K562 (cell line): ENCODE measurements around the gene SPEF1. TPM values are rescaled to one million over a fixed set of nuclear protein-coding genes. Genes with fewer than 3 reads are reported as not detected.
A peak's percentile ranks its signal among the peaks of the same experiment; 100 is the strongest.

Source experiments
- ATAC-seq: fragments of 200-7000 bp; cut with Tn5 transposase; 3 replicates; pipeline ENCODE4 v1.9.1; 2020; ENCODE audit warnings: moderate library complexity
- BruUV-seq: library from RNA; stranded (reverse); fragments of 400-500 nt; replicated peaks from 2 replicates; lab custom pipeline; 2021; lab: Mats Ljungman, UMichigan
- CTCF ChIA-PET: fragments of 300-600 bp; formaldehyde crosslinking; extraction: SDS; loops from one replicate; lab custom pipeline; 2021; ENCODE audit warnings: low intra/inter-chr PET ratio; lab: Yijun Ruan, JAX
- POLR2A ChIA-PET: fragments of 300-600, 350-650 bp; sonication (Branson Sonifier 250); formaldehyde crosslinking; extraction: SDS; loops from one replicate; lab custom pipeline; 2021; ENCODE audit warnings: antibody characterized with exemption, inconsistent platforms; lab: Yijun Ruan, JAX
- DNase-seq, 4 experiments: peaks; one replicate each; pipeline versions ENCODE4 v3.0.0 to v3.0.0-alpha.2; 2011 to 2018; ENCODE audit warnings: low spot score in 3 of 4, mixed read lengths in 3 of 4; ENCODE audit errors: extremely low read depth in 1 of 4
- FAIRE-seq: peaks from 2 replicates; lab custom pipeline; 2011; peaks lifted over from hg19 to GRCh38; lab: Jason Lieb, UNC
- H2AFZ ChIP-seq: 2 replicates; pipeline ENCODE4 v1.6.0; 2011; ENCODE audit warnings: low read depth, low read length, control low read depth, inconsistent platforms
- H3K27ac ChIP-seq: fragments of 200-600 bp; 3 replicates; pipeline ENCODE4 v1.8.0; 2011; ENCODE audit warnings: low read depth, mild to moderate bottlenecking, control low read depth, inconsistent platforms, low read length, moderate library complexity, mixed read lengths; ENCODE audit errors: extremely low read depth
- H3K27me3 ChIP-seq, 2 experiments: fragments of 300-600 bp in 1 of 2; 2 replicates in 1 of 2; 3 replicates in 1 of 2; pipeline versions ENCODE4 v1.6.0 to v1.8.0; 2011; ENCODE audit warnings: inconsistent platforms in 2 of 2, low read length in 2 of 2, mild to moderate bottlenecking in 1 of 2, mixed read lengths in 1 of 2, moderate library complexity in 1 of 2; ENCODE audit not compliant: control insufficient read depth in 2 of 2, insufficient read depth in 2 of 2
- H3K36me3 ChIP-seq: fragments of 300-600 bp; 3 replicates; pipeline ENCODE4 v1.8.0; 2011; ENCODE audit warnings: mild to moderate bottlenecking, low read length, inconsistent platforms; ENCODE audit not compliant: control insufficient read depth, insufficient read depth
- H3K4me1 ChIP-seq, 2 experiments: fragments of 200-600 bp in 1 of 2; replicated peaks in 1 of 2; 2 replicates in 1 of 2; 3 replicates in 1 of 2; pipeline versions ENCODE4 v1.5.1 to v1.8.0; 2011; ENCODE audit warnings: inconsistent platforms in 2 of 2, low read length in 2 of 2, mild to moderate bottlenecking in 1 of 2, mixed read lengths in 1 of 2, moderate library complexity in 1 of 2; ENCODE audit not compliant: control insufficient read depth in 2 of 2, insufficient read depth in 2 of 2
- H3K4me2 ChIP-seq: 2 replicates; pipeline ENCODE4 v1.6.1; 2011; ENCODE audit warnings: low read length, control low read depth, inconsistent platforms, mixed read lengths; ENCODE audit not compliant: insufficient read depth
- H3K4me3 ChIP-seq: fragments of 200-600 bp; sonication (generic), shearing (Covaris generic); 2 replicates; pipeline ENCODE4 v1.5.1; 2016; ENCODE audit warnings: control low read depth, inconsistent platforms
- H3K79me2 ChIP-seq: fragments of 200-600 bp; 3 replicates; pipeline ENCODE4 v1.8.0; 2011; ENCODE audit warnings: low read length, inconsistent platforms; ENCODE audit not compliant: control insufficient read depth, insufficient read depth
- H3K9ac ChIP-seq, 2 experiments: 2 replicates each; pipeline versions ENCODE4 v1.6.0 to v1.6.1; 2011; ENCODE audit warnings: low read depth in 2 of 2, low read length in 2 of 2, control low read depth in 1 of 2, inconsistent platforms in 1 of 2, mild to moderate bottlenecking in 1 of 2, mixed read lengths in 1 of 2; ENCODE audit not compliant: insufficient read depth in 1 of 2
- H3K9me1 ChIP-seq: one replicate; pipeline ENCODE4 v1.6.0; 2011; ENCODE audit warnings: inconsistent platforms, mild to moderate bottlenecking, low read length, moderate library complexity; ENCODE audit not compliant: control insufficient read depth, insufficient read depth
- H3K9me3 ChIP-seq: replicated peaks from 2 replicates; pipeline ENCODE4 v1.5.1; 2011; ENCODE audit warnings: low read depth, low read length, inconsistent platforms; ENCODE audit not compliant: control insufficient read depth, insufficient read depth
- H4K20me1 ChIP-seq: replicated peaks from 2 replicates; pipeline ENCODE4 v1.6.1; 2011; ENCODE audit warnings: low read length, inconsistent platforms, mixed read lengths; ENCODE audit not compliant: control insufficient read depth, insufficient read depth
- ATF2 ChIP-seq: sonication (generic); formaldehyde crosslinking; IDR thresholded peaks from 2 replicates; pipeline ENCODE4 v1.8.1; 2022; ENCODE audit warnings: missing genetic modification reagents
- CBFB ChIP-seq: sonication (generic); formaldehyde crosslinking; IDR thresholded peaks from 2 replicates; pipeline ENCODE4 v1.4.0; 2020; ENCODE audit warnings: mild to moderate bottlenecking, missing genetic modification reagents
- FOXP1 ChIP-seq: sonication (generic); formaldehyde crosslinking; IDR thresholded peaks from 2 replicates; pipeline ENCODE4 v1.8.0; 2022; ENCODE audit warnings: mild to moderate bottlenecking, missing genetic modification reagents
- HCFC1 ChIP-seq: IDR thresholded peaks from 2 replicates; pipeline ENCODE4 v1.6.1; 2012; ENCODE audit warnings: low read depth, low read length, improper control_type of control experiment
- MBD2 ChIP-seq: sonication (generic); IDR thresholded peaks from 2 replicates; pipeline ENCODE4 v1.6.1; 2016; ENCODE audit warnings: low read depth, borderline replicate concordance
- NR4A1 ChIP-seq, 2 experiments: fragments of 250-450 bp in 1 of 2; fragments of 450-650 bp in 1 of 2; sonication (Bioruptor Pico) in 1 of 2; IDR thresholded peaks; 2 replicates each; pipeline versions ENCODE4 v1.4.0 to v1.6.1; 2016 to 2020; ENCODE audit warnings: mild to moderate bottlenecking in 2 of 2, missing compliant biosample characterization in 1 of 2, missing genetic modification characterization in 1 of 2, moderate library complexity in 1 of 2
- POLR2A ChIP-seq: fragments of 450-650 bp; conservative IDR thresholded peaks from 2 replicates; pipeline ENCODE4 v1.6.1; 2016
- RFX1 ChIP-seq: fragments of 450-650 bp; IDR thresholded peaks from 2 replicates; pipeline ENCODE4 v1.6.1; 2016; ENCODE audit warnings: mild to moderate bottlenecking, moderate library complexity
- SETDB1 ChIP-seq: IDR thresholded peaks from one replicate; pipeline ENCODE4 v1.6.1; 2012; ENCODE audit warnings: low read length, control low read depth, inconsistent platforms
- SNRNP70 ChIP-seq: fragments of 200-400 bp; formaldehyde crosslinking; optimal IDR thresholded peaks from 2 replicates; pipeline ENCODE3; 2017; ENCODE audit warnings: low read depth, low read length
- TFAP4 ChIP-seq: sonication (generic); formaldehyde crosslinking; IDR thresholded peaks from 2 replicates; pipeline ENCODE4 v1.8.0; 2022; ENCODE audit warnings: missing genetic modification reagents, mild to moderate bottlenecking, moderate library complexity, borderline replicate concordance
- ZFP91 ChIP-seq: sonication (generic); formaldehyde crosslinking; IDR thresholded peaks from 2 replicates; pipeline ENCODE4 v1.8.0; 2022; ENCODE audit warnings: mild to moderate bottlenecking, missing genetic modification reagents
- ZNF239 ChIP-seq: fragments of 250-450 bp; sonication (Bioruptor Pico); IDR thresholded peaks from 2 replicates; pipeline ENCODE4 v1.4.0; 2020; ENCODE audit warnings: mild to moderate bottlenecking
- ZNF24 ChIP-seq: fragments of 450-650 bp; IDR thresholded peaks from 2 replicates; pipeline ENCODE4 v1.6.1; 2016
- ZNF644 ChIP-seq: fragments of 200-800 bp; sonication (Bioruptor generic); IDR thresholded peaks from 2 replicates; pipeline ENCODE4 v1.6.1; 2016; ENCODE audit warnings: low read depth, missing genetic modification characterization, missing compliant biosample characterization
- WGBS: fragments of 100-300 bp; shearing (Covaris generic); methylation state at CpG from one replicate; pipeline ENCODE4 v1.1.6; 2016; ENCODE audit warnings: low coverage, mixed read lengths; ENCODE audit not compliant: insufficient coverage; ENCODE audit errors: missing lambda C conversion rate; 5-methylcytosine and 5-hydroxymethylcytosine counted together
- in situ Hi-C: fragments of 300-500 bp; cut with MboI; formaldehyde crosslinking; loops from 4 replicates; pipeline ENCODE4 v1.15.0; 2018; ENCODE audit warnings: inconsistent platforms, mixed read lengths
- intact Hi-C: fragments of 100-400 bp; cut with micrococcal nuclease; formaldehyde crosslinking; loops from 2 replicates; pipeline ENCODE4 v1.14.2; 2022
- polyA plus RNA-seq, 8 experiments: library from polyadenylated mRNA; depleted of rRNA in 4 of 8; stranded (reverse) in 5 of 8; unstranded in 3 of 8; fragments of >200 nt; fragmentation: Nextera tagmentation in 2 of 8; fragmentation: Illumina TruSeq in 1 of 8; extraction: Ambion mirVana in 2 of 8; extraction: Trizol in 1 of 8; gene quantifications; 2 replicates each; pipeline versions ENCODE4 v1.2.1 to v1.2.3, GENCODE V29; 2011 to 2014; ENCODE audit warnings: inconsistent platforms in 1 of 8, missing spikeins in 1 of 8
- total RNA-seq, 7 experiments: library from RNA; depleted of rRNA in 6 of 7; stranded (reverse); fragments of >200 nt in 6 of 7; fragmentation: Illumina TruSeq in 2 of 7; extraction: Trizol in 2 of 7; gene quantifications; 2 replicates each; pipeline versions ENCODE4 v1.2.1 to v1.2.3, GENCODE V29; 2011 to 2021; ENCODE audit warnings: low replicate concordance in 1 of 7
- TF ChIP-seq, protein P1 (sequence below): fragments of 450-650 bp; IDR thresholded peaks from 2 replicates; pipeline ENCODE4 v1.6.1; 2014; ENCODE audit warnings: low read depth, mild to moderate bottlenecking, moderate library complexity, borderline replicate concordance
- TF ChIP-seq, protein P2 (sequence below), 2 experiments: fragments of 250-450 bp in 1 of 2; fragments of 450-650 bp in 1 of 2; sonication (Bioruptor Pico) in 1 of 2; IDR thresholded peaks; 2 replicates each; pipeline versions ENCODE4 v1.6.1 to v1.8.0; 2016 to 2021; ENCODE audit warnings: mild to moderate bottlenecking in 2 of 2, moderate library complexity in 2 of 2, missing compliant biosample characterization in 1 of 2, missing genetic modification characterization in 1 of 2

Gene SPEF1
- total and polyA plus RNA-seq, 9 of the 15 experiments (the other 6 are each of a cell fraction or from before 2014, with no cell fraction given) = not detected

DNA sequence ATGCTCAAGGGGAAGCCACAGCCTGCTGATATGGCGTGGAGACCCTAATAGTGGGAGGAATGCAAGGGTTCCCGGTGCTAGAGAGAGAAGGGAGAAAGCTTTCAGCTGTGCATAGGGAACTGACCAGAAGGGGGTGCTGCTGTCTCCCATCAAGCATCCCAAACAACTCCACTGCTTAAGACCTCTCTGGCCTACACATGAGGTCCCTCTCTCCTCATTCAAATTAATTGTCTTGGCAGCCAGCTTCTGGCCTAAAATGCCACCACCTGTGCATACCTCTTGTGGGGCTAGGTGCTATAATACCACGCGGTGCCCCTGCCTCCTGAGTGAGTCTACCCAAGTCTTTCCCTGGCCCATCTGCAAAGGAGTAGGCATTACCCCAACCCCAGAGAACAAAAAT is 28.1 kb downstream of the SPEF1 start (continued):
- TF ChIP-seq HCFC1 = no peak
- TF ChIP-seq FOXP1 (CRISPR knock-in tag) = no peak
- no peak for TF ChIP-seq ZNF239 (CRISPR knock-in tag)
- peak; percentile 33; the same call in 1 of the 2 replicates for TF ChIP-seq TFAP4 (CRISPR knock-in tag)
- TF ChIP-seq SNRNP70 = no peak
- TF ChIP-seq ATF2 = no peak

GRCh38 chr20:3752386-3752759 is 28.9 kb downstream of the SPEF1 start:
- FAIRE-seq (no peak), DNase-seq (no peak), ATAC-seq (no peak)
- Histone ChIP-seq H3K9ac (no peak overlapping the region), H3K4me2 (no peak overlapping the region), H3K36me3 (peaks cover 34% of the 10 kb centered on the region; the same call in 2 of the 3 replicates), H4K20me1 (no peaks in the 10 kb centered on the region), H3K9me3 (no peaks in the 10 kb centered on the region), H3K4me1 (peaks cover 0 to 25% of the 10 kb centered on the region in 2 experiments; a peak in 2 of 5 replicates), H3K79me2 (no peaks in the 10 kb centered on the region), H3K9me1 (peaks cover 2% of the 10 kb centered on the region), H2AFZ (no peak overlapping the region), H3K27me3 (no peaks in the 10 kb centered on the region), H3K27ac (no peak overlapping the region), H3K4me3 (no peak overlapping the region)
- WGBS = 93% methylated on average over 6 of the region's 13 CpGs
- ChIA-PET POLR2A (no interaction called here), CTCF (no interaction called here)
- BruUV-seq = no TSS peak
- intact Hi-C loops = no loop called here
- in situ Hi-C loops = no loop called here
- TF ChIP-seq ZNF24 (no peak), RFX1 (no peak), MBD2 (no peak), POLR2A (no peak), ZNF644 (tag) (no peak), SETDB1 (no peak), NR4A1 (CRISPR knock-in tag; IDR thresholded peaks at IDR 0.05) (no peak), NR4A1 (tag; IDR thresholded peaks at IDR 0.05) (no peak), ZFP91 (CRISPR knock-in tag) (no peak), CBFB (CRISPR knock-in tag) (no peak)
- TF ChIP-seq, protein P1, sequence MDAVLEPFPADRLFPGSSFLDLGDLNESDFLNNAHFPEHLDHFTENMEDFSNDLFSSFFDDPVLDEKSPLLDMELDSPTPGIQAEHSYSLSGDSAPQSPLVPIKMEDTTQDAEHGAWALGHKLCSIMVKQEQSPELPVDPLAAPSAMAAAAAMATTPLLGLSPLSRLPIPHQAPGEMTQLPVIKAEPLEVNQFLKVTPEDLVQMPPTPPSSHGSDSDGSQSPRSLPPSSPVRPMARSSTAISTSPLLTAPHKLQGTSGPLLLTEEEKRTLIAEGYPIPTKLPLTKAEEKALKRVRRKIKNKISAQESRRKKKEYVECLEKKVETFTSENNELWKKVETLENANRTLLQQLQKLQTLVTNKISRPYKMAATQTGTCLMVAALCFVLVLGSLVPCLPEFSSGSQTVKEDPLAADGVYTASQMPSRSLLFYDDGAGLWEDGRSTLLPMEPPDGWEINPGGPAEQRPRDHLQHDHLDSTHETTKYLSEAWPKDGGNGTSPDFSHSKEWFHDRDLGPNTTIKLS = no peak
- TF ChIP-seq, protein P2, sequence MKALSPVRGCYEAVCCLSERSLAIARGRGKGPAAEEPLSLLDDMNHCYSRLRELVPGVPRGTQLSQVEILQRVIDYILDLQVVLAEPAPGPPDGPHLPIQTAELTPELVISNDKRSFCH (CRISPR knock-in tag; IDR thresholded peaks at IDR 0.05) = no peak
- TF ChIP-seq, protein P2 (tag; IDR thresholded peaks at IDR 0.05) = no peak
